ENCODE results near the gene SLC35D3.
"Not testable (repeated sequence)": the region's sequence is repeated elsewhere in the genome, so short reads cannot be mapped to it uniquely, and the experiment has no call there.

The SLC35D3 gene

DNA sequence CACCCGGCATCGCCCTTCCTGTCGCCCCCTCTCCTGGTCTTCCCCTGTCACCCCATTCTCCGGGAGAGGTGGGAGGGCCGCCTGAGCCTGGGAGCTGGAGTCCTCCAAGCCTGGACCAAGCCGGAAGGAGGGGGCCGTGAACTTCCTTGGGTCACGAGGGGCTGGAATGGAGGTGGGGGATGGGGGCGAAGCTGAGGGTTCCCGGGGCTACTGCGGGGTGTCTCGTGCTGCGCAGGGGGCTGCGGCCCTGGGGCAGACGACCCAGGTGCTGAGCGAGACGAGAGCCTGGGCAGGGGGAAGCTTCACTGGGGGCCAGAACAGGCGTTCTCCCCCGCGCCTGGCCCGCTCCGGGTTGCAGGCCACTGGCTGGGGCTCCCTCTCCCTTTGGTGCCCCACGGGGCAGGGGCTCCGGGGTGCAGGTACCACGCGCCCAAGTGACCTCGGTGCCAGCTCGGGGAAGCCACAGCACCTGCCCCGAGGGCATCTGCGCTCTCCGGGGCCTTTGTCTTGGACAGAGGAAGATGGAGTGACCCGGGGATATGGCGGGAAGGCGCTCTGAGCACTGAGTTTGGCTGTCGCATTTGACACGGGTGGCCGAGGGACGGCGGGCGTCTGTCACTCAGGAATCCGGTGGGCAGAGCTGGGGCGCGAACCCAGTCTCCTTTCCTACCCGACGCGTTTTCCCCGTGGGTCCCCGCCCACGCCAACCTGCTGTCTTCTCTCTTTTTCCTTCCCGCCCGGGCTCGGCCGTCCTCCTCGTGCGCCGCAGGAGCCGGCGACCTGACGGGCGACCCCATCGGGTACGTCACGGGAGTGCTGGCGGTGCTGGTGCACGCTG lies 1.2 kb downstream of the SLC35D3 start:
- no peak for DNase-seq

GRCh38 chr6:136923954-136924673 lies 2.0 kb downstream of the SLC35D3 start:
- no peak for DNase-seq

GRCh38 chr6:136926383-136926782 lies 4.3 kb downstream of the SLC35D3 start:
- no peak for DNase-seq

DNA sequence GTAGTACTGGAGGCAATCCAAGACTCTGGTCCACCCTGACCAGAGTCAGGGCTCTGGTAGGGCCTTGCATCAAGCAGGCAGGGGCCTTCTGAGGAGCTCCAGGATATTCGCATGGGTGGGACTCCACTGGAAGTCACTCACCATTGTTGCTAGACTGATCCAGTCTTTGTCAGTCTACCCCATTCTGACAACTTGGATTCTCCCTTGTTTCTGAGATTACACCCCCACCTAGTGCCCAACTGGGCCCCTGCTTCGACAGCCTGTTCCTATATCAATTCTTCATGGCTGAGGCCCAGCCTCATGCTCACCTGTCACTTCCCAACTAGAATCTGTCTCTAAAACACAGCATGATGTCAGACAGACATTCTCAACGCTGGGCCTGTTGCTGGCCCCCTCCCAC lies 5.2 kb downstream of the SLC35D3 start:
- DNase-seq, result no peak

DNA sequence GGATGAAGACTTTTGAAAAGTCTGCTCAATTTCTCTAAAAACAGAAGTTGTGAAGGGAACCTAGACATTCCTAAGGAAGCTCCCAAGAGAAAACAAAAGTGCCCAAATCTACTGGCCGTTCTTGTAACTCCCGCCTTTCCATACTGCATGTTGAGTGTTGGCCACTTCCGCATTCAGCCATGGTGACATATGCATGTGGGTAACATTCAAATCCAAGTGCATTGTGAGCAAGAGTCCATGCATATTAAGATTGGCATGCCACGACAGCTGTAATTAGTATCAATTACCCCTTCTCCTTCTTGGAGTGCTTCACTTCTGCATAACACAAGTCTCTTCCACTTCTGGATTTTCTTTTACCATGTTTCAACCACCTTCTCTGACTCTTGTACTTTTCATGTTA lies 8.4 kb downstream of the SLC35D3 start:
- no peak for DNase-seq

GRCh38 chr6:136932599-136932998 lies 10.5 kb downstream of the SLC35D3 start:
- DNase-seq, result no peak

DNA sequence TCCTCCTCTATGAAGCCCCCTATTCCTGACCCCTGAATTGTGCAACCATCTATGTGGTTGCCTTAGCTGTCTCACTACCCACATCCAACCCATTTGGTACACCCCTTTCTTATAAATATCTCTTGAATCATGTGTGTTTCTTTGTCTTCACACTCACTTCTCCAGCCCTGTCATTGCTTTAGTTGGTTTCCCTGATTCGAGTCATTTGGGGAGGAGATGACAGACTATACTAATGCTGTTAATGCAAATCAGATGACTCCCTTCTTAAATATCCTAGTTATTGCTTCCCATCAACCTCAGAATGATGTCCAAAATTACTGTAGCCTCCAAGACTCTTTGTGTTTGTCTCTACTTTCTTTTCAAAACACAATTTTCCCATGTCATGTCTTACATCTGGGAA lies 23.0 kb downstream of the SLC35D3 start:
- no peak for DNase-seq

GRCh38 chr6:136945711-136946121 lies 23.6 kb downstream of the SLC35D3 start:
- no peak for DNase-seq

DNA sequence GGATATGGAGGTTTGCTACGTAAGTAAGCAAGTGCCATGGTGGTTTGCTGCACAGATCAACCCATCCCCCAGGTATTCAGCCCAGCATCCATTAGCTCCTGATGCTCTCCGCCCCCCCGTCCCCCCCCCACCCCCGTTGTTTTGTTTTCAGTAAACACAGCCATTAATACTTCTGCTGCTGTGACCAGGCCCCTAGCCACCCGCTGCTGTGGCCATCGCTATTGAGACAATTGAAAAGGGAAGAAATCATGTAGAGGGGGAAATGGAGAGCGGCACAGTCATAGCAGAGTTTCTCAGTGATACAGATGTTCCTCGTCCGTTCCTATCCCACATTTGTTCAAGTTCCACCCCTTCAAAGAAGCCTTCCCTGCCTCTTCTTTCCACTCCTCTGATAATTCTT lies 24.9 kb downstream of the SLC35D3 start:
- DNase-seq, result no peak

GRCh38 chr6:136949957-136950356 lies 27.9 kb downstream of the SLC35D3 start:
- DNase-seq, result not testable (repeated sequence)

DNA sequence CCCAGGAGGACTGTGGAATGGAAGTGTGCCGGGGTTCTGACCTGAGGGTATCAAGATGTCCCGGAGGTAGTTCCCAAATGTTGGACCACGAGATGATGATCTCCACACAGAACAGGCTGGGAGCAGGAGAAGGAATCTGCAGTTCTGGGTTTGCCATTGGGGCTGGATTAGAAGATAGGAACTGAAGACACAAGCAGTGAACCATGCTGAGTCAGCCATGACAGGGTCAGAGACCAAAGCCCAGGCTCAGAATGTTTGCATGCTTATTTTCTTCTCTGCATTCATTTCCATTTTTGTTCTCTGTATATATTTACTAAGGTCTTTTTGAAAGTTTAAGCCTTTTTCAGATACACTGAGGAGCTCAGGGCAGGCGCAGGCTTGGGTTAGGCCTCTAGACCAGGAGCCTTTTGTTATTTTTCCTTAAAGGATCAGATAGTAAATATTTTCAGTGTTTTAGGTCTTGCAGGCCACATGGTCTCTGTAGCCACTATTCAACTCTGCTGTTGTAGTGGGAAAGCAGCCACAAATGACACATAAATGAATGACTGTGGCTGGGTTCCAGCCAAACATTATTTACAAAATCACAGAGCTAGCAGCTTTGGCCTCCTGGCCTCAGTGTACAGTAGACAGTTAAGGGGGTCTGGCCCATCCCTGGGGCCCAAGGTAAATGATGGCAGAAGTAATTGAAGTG lies 28.5 kb downstream of the SLC35D3 start:
- DNase-seq, result no peak

GRCh38 chr6:136952714-136953260 lies 30.7 kb downstream of the SLC35D3 start:
- no peak for DNase-seq

DNA sequence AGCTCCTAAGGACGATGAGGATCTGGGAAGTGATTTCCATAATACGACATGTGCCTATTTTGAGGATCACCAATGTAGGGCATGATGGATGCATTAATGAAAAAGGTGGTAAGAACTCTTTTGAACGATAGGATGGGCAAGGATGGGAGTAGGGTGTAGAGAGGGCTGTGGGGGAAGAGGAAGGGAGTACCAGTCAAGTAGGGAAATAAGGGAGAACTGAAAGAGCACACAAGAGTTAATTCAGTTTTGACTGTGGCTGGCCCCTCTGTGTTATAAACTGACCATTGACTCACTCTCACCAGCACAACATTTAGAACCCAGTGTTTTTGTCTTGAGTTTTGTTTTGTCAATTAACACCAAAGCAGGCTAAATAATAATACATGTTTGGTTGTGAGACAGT lies 33.0 kb downstream of the SLC35D3 start:
- no peak for DNase-seq

DNA sequence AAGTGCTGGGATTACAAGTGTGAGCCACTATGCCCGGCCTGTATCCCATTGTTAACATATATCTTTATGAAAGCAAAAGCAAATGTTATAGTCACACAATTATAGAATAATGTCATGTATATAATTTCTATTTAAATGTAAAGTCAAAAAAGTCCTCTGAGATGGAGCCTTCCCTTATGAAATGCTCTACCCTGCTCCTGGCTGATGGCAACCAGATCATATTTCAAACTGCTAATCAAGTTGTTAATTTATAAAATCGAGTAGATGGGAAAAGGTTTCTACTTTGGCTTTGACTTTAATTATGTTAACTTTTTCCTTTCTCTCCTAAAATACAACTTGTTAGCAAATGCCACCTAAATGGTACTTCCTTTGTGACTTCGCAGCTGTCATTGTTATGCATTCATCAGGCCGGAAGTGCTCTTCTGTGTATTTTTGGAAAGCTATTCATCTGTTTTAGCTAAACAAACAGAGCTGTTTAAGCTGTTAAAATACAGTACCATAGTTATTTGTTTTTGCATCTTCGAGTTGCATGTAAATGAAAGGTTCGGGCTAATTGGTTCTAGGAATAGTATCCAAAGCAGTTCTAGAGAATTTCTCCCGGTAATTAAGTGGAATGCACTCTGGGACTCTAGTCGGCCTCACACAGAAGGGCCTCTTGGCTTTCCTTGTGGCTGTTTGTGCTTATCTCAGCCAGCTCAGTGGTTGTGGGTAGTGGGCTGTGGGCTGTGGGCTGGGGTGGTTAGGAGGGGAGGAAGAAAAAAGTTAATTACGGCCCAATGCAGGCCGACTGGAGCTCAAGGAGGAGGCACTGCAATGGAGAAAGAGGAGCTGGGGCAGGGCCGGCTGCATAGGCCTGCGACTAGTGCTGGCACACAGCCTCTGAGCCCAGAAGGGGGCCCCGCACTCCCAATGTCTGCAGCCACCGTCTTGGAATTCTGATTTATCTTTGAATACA lies 34.8 kb downstream of the SLC35D3 start:
- peak; percentile 8 for DNase-seq

DNA sequence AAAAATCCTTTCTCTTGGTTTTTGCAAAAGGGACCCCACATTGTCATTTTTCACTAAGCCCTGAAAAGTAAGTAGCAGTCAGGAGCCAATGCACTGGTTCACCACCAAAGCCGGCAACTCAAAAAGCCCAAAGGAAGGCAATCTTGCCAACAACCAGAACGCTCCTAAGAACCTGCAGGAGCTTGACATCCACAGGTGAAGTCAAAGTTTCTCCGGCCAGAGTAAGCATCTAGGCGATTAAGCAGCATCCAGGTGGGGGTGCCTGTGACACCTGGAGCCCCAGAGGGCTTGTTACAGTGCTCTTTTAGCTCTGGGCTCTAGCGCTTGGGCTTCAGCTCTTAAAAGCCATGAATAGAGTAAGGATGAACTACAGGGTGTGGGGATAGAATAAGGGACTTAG lies 36.1 kb downstream of the SLC35D3 start:
- DNase-seq, result no peak

GRCh38 chr6:136959471-136959891 lies 37.4 kb downstream of the SLC35D3 start:
- no peak for DNase-seq

GRCh38 chr6:136959935-136960334 lies 37.8 kb downstream of the SLC35D3 start:
- not testable (repeated sequence) for DNase-seq

DNA sequence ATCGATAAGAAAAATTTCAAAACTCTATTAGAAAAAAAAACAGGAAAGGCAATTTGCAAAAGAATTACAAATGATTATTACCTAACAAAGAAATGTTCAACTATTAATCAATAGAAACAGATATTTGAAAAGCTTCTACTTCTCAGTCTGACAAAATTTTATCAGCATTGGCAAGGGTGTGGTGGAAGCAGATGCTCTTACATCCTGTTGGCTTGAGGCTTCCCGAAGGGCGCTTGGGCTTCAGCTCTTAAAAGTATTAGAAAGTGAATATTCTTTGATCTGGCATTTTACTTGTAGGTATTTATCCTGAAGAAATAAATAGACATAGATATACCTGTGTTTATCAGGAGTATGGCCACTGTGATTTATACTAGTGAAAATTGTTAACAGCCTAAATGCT lies 38.7 kb downstream of the SLC35D3 start:
- no peak for DNase-seq

DNA sequence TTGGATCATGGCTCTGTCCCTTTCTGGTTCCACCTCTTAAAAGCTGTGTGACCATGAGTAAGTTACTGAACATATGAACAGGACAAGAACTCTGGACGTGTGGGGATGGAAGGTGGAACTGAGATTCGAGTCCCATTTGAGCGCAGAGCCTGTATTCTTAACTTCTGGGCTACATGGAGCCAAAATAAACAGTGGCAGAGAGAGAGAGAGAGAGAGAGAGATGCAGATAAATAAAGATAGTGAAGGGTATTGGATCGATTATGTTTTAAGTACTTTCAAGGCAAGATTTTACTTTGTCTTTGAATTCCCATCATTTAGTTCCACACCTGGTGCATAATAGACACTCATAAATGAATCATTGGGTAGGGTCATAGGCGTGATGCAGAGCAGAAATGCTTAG lies 39.7 kb downstream of the SLC35D3 start:
- DNase-seq, result no peak

DNA sequence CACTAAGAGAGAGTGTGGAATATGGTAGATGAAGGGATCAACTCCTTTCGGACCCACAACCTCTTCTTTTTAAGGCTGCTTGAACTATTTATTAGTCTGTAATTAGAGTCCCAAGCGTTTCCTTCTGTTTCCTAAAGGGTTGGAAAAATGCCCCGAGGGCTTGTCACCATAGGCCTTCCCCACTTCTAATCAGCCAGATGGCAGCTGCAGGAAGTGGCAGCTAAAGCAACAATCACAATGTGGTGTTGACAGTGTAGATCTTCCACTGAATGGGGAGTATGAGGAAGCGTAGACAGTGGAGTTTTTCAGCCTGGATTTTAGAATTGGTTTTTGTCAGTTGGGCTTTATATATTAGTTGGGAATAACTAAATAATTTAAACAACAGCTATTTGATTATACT lies 40.6 kb downstream of the SLC35D3 start:
- peak; percentile 72 for DNase-seq

DNA sequence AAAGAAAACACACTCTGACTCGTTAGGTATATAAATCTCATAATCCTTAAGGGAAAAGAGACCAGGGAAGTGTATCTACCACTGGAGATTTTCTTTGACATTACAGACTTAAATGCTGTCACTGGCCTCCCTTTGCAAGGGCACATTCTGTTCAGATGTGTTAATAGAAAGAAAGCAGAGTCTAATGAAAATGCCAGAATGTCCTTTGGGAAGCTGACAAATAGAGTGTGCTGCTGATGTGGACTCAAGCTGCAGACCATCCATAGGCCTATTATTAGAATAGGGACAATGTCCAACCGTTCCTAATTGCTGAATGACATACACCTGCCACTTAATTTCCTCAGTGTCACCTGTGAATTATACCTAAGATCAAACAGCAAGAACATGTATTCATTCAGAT lies 41.2 kb downstream of the SLC35D3 start:
- DNase-seq, result no peak

- no peak for DNase-seq
These were observed 42.3 kb downstream of the SLC35D3 start for GRCh38 chr6:136964398-136964797.
